Cardiac muscle cell (in vitro differentiated cells and primary cell): ENCODE measurements around the gene ADAM17. TPM values are rescaled to one million over a fixed set of nuclear protein-coding genes. Genes with fewer than 3 reads are reported as not detected.

Experiments
- DNase-seq, 2 donors: peaks; one replicate each; pipeline versions ENCODE4 v3.0.0 to v3.0.0-alpha.2; 2010 to 2017; ENCODE audit warnings: low read depth in 1 of 2, low spot score in 1 of 2
- H3K27ac ChIP-seq: fragments of 200-600 bp; sonication (generic); 2 replicates; pipeline ENCODE4 v1.5.1; 2016
- H3K27me3 ChIP-seq: fragments of 200-600 bp; sonication (generic); 2 replicates; pipeline ENCODE4 v1.6.0; 2016; ENCODE audit warnings: control low read depth
- H3K36me3 ChIP-seq: fragments of 200-600 bp; sonication (generic); 2 replicates; pipeline ENCODE4 v1.5.1; 2016; ENCODE audit warnings: control low read depth
- H3K4me1 ChIP-seq: fragments of 200-600 bp; sonication (generic); 2 replicates; pipeline ENCODE4 v1.8.1; 2017; ENCODE audit warnings: low read depth, mild to moderate bottlenecking, mixed run types
- H3K4me3 ChIP-seq: fragments of 200-600 bp; sonication (generic); 2 replicates; pipeline ENCODE4 v1.5.1; 2016; ENCODE audit warnings: mild to moderate bottlenecking
- H3K9me3 ChIP-seq: fragments of 200-600 bp; sonication (generic); 2 replicates; pipeline ENCODE4 v1.5.1; 2017; ENCODE audit warnings: low read depth, mild to moderate bottlenecking, control low read depth
- polyA plus RNA-seq: library from polyadenylated mRNA; unstranded; fragments of >200 nt; fragmentation: Nextera tagmentation; extraction: Ambion mirVana; gene quantifications from 2 replicates; pipeline ENCODE4 v1.2.1, GENCODE V29; 2016
- total RNA-seq: library from RNA; depleted of rRNA; stranded (reverse); fragments of >200 nt; gene quantifications from 2 replicates; pipeline ENCODE4 v1.2.3, GENCODE V29; 2016
- TF ChIP-seq, protein P1 (sequence below): IDR thresholded peaks from 2 replicates; pipeline ENCODE4 v1.5.1; 2012; ENCODE audit warnings: low read depth, mild to moderate bottlenecking, low read length

Gene ADAM17
- total and polyA plus RNA-seq, 2 experiments from 2014 or later = 23.9 to 32.0 TPM

DNA sequence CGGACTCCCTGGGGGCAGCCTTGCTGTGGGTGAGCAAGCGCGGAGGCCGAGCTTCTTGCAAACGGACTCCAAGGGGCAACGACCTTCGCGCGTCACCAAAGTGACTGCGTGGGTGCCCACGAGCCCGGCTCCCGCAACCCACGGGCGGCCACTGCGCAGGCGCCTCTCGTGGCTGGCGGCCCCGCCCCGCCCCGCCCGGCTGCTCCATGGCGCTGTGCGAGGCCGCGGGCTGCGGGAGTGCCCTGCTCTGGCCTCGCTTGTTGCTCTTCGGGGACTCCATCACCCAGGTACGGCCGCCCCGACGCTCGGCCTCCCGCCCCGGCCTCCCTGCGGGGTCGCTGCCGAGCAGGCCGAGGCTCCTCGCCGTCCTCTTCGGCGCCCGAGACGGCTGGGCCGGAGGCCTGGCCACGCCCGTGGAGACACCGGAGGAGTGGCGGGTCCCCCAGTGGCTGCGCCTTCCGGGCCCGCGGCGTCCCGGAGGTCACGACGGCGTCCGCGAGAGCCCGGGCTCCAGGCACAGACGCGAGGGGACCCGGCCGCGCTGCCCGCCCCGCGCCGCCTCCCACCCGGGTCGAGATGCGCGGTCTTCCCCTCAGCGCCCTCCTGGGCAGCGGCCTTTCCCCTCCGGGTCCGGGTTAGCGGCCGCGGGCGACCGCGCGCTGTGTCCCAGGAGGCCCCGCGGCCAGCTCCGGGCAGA lies 81.1 kb downstream of the ADAM17 start, which contains the start of gene IAH1:
Gene IAH1 (plus strand): TSS at position 191 of the 697 bp plus-strand sequence. CDS start 16 bp downstream, at position 207.
- peak; percentile 43 to 54 for DNase-seq
- Histone ChIP-seq H3K36me3 (peaks cover 17% of the 10 kb centered on the region), H3K27ac (no peak within 1 kb of the TSS), H3K4me3 (peak within 1 kb of the TSS; percentile 67), H3K9me3 (no peaks in the 10 kb centered on the region), H3K27me3 (no peaks in the 10 kb centered on the region), H3K4me1 (no peaks in the 10 kb centered on the region)
- TF ChIP-seq, protein P1, sequence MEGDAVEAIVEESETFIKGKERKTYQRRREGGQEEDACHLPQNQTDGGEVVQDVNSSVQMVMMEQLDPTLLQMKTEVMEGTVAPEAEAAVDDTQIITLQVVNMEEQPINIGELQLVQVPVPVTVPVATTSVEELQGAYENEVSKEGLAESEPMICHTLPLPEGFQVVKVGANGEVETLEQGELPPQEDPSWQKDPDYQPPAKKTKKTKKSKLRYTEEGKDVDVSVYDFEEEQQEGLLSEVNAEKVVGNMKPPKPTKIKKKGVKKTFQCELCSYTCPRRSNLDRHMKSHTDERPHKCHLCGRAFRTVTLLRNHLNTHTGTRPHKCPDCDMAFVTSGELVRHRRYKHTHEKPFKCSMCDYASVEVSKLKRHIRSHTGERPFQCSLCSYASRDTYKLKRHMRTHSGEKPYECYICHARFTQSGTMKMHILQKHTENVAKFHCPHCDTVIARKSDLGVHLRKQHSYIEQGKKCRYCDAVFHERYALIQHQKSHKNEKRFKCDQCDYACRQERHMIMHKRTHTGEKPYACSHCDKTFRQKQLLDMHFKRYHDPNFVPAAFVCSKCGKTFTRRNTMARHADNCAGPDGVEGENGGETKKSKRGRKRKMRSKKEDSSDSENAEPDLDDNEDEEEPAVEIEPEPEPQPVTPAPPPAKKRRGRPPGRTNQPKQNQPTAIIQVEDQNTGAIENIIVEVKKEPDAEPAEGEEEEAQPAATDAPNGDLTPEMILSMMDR = no peak

DNA sequence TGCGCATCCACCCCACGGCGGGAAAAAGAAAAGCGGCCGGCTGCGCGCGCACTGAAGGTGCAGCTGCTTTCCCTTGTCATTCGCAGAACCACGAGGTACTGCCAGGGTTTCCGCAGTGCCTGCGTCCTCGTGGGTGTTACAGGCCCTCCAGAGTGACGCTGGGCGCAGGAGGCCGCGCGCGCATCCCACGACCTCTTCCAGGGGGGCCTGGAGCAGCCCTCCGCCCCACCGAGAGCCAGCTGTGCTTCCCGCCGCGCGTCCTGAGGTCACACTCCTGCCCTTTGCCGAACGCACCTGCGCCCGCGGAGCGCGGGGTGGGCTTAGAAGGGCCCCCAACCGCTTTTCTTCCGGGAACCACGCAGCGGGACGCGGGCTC lies 81.7 kb downstream of the ADAM17 start:
- peak; percentile 15 to 52 for DNase-seq
- H3K4me1 ChIP-seq = no peaks in the 10 kb centered on the region
- peaks cover 16% of the 10 kb centered on the region for H3K36me3 ChIP-seq
- H3K27me3 ChIP-seq = no peaks in the 10 kb centered on the region
- H3K4me3 ChIP-seq = peak overlapping the region; percentile 67
- TF ChIP-seq, protein P1 = no peak
- no peak overlapping the region for H3K27ac ChIP-seq
- H3K9me3 ChIP-seq = no peaks in the 10 kb centered on the region

DNA sequence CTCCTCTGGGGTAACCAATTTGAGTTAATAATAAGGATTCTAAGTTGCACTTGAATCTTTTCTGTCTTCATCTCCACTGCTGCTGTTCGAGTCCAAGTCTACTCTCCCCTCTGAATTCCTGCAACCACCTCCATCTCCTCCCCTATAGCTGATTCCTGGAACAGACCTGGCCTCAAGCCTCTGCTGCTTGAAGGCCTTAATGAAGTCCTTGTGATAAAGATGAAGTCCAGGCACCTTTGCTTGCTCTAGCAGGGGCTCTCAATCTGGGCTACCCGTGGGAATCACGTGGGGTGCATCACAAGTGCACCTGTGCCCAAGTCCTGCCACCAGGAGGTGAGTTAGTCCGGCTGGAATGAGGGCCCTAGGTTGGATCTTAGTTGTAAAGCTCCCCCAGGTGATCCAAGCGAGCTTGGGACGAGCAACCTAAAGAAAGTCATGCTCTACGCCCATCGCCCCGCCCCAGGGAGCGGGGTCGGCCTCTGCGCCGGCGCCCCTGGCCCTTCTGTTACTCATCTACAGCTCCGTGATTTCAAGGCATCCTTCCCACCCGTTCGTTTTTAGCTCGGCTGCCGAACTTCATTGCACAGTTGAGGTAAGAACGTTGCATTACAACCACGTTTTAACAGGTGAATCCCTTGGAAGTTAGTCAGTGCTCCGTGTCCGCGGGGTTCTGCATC lies 82.2 kb downstream of the ADAM17 start:
- Histone ChIP-seq H3K4me3 (peak overlapping the region; percentile 67), H3K36me3 (peaks cover 17% of the 10 kb centered on the region), H3K27ac (no peak overlapping the region), H3K27me3 (no peaks in the 10 kb centered on the region), H3K9me3 (no peaks in the 10 kb centered on the region), H3K4me1 (no peaks in the 10 kb centered on the region)
- TF ChIP-seq, protein P1 = peak; percentile 9
- peak in 1 of 2 donors; percentile 9 for DNase-seq

DNA sequence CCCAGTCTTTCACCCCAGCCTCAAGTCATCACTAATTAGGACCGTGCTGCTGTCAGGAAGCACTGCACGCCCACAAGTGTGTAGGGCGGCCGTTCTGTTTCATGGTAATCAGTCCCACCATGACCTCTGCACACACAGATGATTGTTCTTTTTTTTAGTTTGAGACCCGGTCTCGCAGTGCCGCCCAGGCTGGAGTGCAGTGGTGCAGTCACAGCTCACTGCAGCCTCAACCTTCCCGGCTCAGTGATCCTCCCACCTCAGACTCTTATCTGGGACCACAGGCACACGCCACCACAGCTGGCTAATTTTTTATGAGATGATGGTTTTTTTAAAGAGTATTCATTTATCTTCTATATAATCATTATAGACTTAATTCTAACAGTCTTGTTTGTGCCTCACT lies 83.1 kb downstream of the ADAM17 start:
- H3K4me1 ChIP-seq = no peaks in the 10 kb centered on the region
- no peak overlapping the region for H3K27ac ChIP-seq
- no peaks in the 10 kb centered on the region for H3K9me3 ChIP-seq
- no peak for DNase-seq
- TF ChIP-seq, protein P1 = no peak
- peaks cover 17% of the 10 kb centered on the region for H3K36me3 ChIP-seq
- H3K27me3 ChIP-seq = no peaks in the 10 kb centered on the region
- H3K4me3 ChIP-seq = no peak overlapping the region

DNA sequence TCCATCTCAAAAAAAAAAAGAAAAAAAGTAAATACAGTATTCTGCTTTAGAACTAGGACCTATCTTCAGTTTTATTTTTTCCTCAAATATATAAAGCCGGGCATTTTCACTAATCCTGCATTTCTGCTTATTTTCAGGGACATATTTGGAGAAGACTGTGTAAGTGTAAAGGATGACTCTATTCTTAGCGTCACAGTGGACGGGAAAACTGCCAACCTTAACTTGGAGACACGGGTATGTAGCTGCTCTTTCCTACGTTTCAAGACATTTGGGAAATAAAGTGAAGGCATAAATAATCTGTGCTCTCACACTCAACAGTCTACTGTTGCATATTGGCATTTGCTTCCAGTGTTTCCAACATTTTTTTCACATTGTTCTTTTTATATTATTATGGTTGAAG lies 84.4 kb downstream of the ADAM17 start:
- Histone ChIP-seq H3K4me1 (no peaks in the 10 kb centered on the region), H3K36me3 (peaks cover 17% of the 10 kb centered on the region), H3K9me3 (no peaks in the 10 kb centered on the region), H3K27me3 (no peaks in the 10 kb centered on the region), H3K4me3 (no peak overlapping the region), H3K27ac (no peak overlapping the region)
- no peak for DNase-seq
- TF ChIP-seq, protein P1 = no peak
